Nephron progenitor cell (in vitro differentiated cells): ENCODE data around the gene CDC42SE2.
"Not testable (repeated sequence)": the region's sequence is repeated elsewhere in the genome, so short reads cannot be mapped to it uniquely, and the experiment has no call there.

Source experiments
- DNase-seq: peaks from one replicate; pipeline ENCODE4 v3.0.0; 2021
- H3K27ac Mint-ChIP-seq: 2 replicates; pipeline ENCODE4 v1.8.0; 2021; ENCODE audit warnings: mild to moderate bottlenecking, moderate library complexity, mixed read lengths
- H3K27me3 Mint-ChIP-seq: 2 replicates; pipeline ENCODE4 v1.8.0; 2021; ENCODE audit warnings: mild to moderate bottlenecking, low read depth, mixed read lengths; ENCODE audit not compliant: poor library complexity
- H3K36me3 Mint-ChIP-seq: 2 replicates; pipeline ENCODE4 v1.8.0; 2021; ENCODE audit warnings: low read depth, mixed read lengths
- H3K4me1 Mint-ChIP-seq: 2 replicates; pipeline ENCODE4 v1.8.0; 2021; ENCODE audit warnings: mixed read lengths
- H3K4me3 Mint-ChIP-seq: 2 replicates; pipeline ENCODE4 v1.8.0; 2021; ENCODE audit warnings: mild to moderate bottlenecking, moderate library complexity, mixed read lengths
- H3K9me3 Mint-ChIP-seq: 2 replicates; pipeline ENCODE4 v1.8.0; 2021; ENCODE audit warnings: mild to moderate bottlenecking, moderate library complexity, mixed read lengths
- CTCF ChIP-seq: fragments of 200-600 bp; sonication (generic); IDR thresholded peaks from 2 replicates; pipeline ENCODE4 v1.5.0; 2021; ENCODE audit warnings: antibody characterized with exemption

The CDC42SE2 gene

GRCh38 chr5:131378721-131379541 lies 115.1 kb downstream of the CDC42SE2 start:
- Mint-ChIP-seq H3K9me3 (no peaks in the 10 kb centered on the region), H3K27ac (peak overlapping the region; percentile 48), H3K4me3 (no peak overlapping the region), H3K36me3 (peaks cover 14% of the 10 kb centered on the region), H3K27me3 (peaks cover 6% of the 10 kb centered on the region), H3K4me1 (peaks cover 44% of the 10 kb centered on the region)
- no peak for TF ChIP-seq CTCF
- no peak for DNase-seq

GRCh38 chr5:131379723-131380122 lies 115.9 kb downstream of the CDC42SE2 start:
- no peaks in the 10 kb centered on the region for H3K9me3 Mint-ChIP-seq
- H3K4me3 Mint-ChIP-seq, result no peak overlapping the region
- H3K27ac Mint-ChIP-seq, result no peak overlapping the region
- peaks cover 52% of the 10 kb centered on the region for H3K4me1 Mint-ChIP-seq
- H3K36me3 Mint-ChIP-seq, result peaks cover 14% of the 10 kb centered on the region
- H3K27me3 Mint-ChIP-seq, result peaks cover 6% of the 10 kb centered on the region
- TF ChIP-seq CTCF, result no peak
- DNase-seq, result no peak

- Mint-ChIP-seq H3K36me3 (peaks cover 14% of the 10 kb centered on the region), H3K4me1 (peaks cover 57% of the 10 kb centered on the region)
- not testable (repeated sequence) for H3K27ac Mint-ChIP-seq, H3K4me3 Mint-ChIP-seq, H3K27me3 Mint-ChIP-seq, H3K9me3 Mint-ChIP-seq, DNase-seq
These were observed 116.4 kb downstream of the CDC42SE2 start for GRCh38 chr5:131380238-131380637.

GRCh38 chr5:131381021-131381420 lies 117.2 kb downstream of the CDC42SE2 start:
- Mint-ChIP-seq H3K27me3 (peaks cover 6% of the 10 kb centered on the region), H3K4me3 (no peak overlapping the region), H3K9me3 (no peaks in the 10 kb centered on the region), H3K4me1 (peaks cover 65% of the 10 kb centered on the region), H3K27ac (peak overlapping the region; percentile 75), H3K36me3 (peaks cover 14% of the 10 kb centered on the region)
- no peak for DNase-seq
- TF ChIP-seq CTCF, result no peak

- H3K27ac Mint-ChIP-seq, result peak overlapping the region; percentile 75
- H3K4me1 Mint-ChIP-seq, result peaks cover 72% of the 10 kb centered on the region
- no peak for TF ChIP-seq CTCF
- no peaks in the 10 kb centered on the region for H3K9me3 Mint-ChIP-seq
- no peak for DNase-seq
- no peak overlapping the region for H3K4me3 Mint-ChIP-seq
- H3K36me3 Mint-ChIP-seq, result peaks cover 11% of the 10 kb centered on the region
- H3K27me3 Mint-ChIP-seq, result peaks cover 2% of the 10 kb centered on the region
These were observed 117.9 kb downstream of the CDC42SE2 start for GRCh38 chr5:131381777-131382176.

- Mint-ChIP-seq H3K4me3 (no peak overlapping the region), H3K9me3 (no peaks in the 10 kb centered on the region), H3K27ac (peak overlapping the region; percentile 57), H3K36me3 (peaks cover 11% of the 10 kb centered on the region), H3K27me3 (peaks cover 2% of the 10 kb centered on the region), H3K4me1 (peaks cover 80% of the 10 kb centered on the region)
- DNase-seq, result no peak
- TF ChIP-seq CTCF, result peak; percentile 45
These were observed 118.8 kb downstream of the CDC42SE2 start for GRCh38 chr5:131382407-131383395.
